ENCODE data around the gene CISH. TPM values are rescaled to one million over a fixed set of nuclear protein-coding genes. Genes with fewer than 3 reads are reported as not detected.

Gene CISH
- total and polyA plus RNA-seq, 9 of the 15 experiments (the other 6 are each of a cell fraction or from before 2014, with no cell fraction given), result 1.7 to 47.7 (median 18.3) TPM

GRCh38 chr3:50645378-50645777, 33.8 kb upstream of the CISH start:
- FAIRE-seq, result no peak
- Histone ChIP-seq H4K20me1 (replicated peaks; ENCODE audit: control insufficient read depth, insufficient read depth, low read length) (no peaks in the 10 kb centered on the region), H3K79me2 (ENCODE audit: control insufficient read depth, insufficient read depth, low read length) (no peaks in the 10 kb centered on the region), H3K27ac (ENCODE audit: extremely low read depth, low read depth, low read length) (no peak overlapping the region), H3K4me1 (replicated peaks in 1 of 2; ENCODE audit: control insufficient read depth in 2 of 2, insufficient read depth in 2 of 2, low read length in 2 of 2) (peaks cover 0 to 4% of the 10 kb centered on the region in 2 experiments; a peak in 2 of 5 replicates), H3K36me3 (ENCODE audit: control insufficient read depth, insufficient read depth, low read length) (peaks cover 66% of the 10 kb centered on the region; the same call in 2 of the 3 replicates), H3K9me1 (ENCODE audit: control insufficient read depth, insufficient read depth, low read length) (no peaks in the 10 kb centered on the region), H3K4me3 (no peak overlapping the region), H2AFZ (ENCODE audit: low read depth, low read length) (no peak overlapping the region), H3K9ac (ENCODE audit: insufficient read depth in 1 of 2, low read depth in 2 of 2, low read length in 2 of 2) (no peak overlapping the region), H3K27me3 (ENCODE audit: control insufficient read depth in 2 of 2, insufficient read depth in 2 of 2, low read length in 2 of 2) (no peaks in the 10 kb centered on the region), H3K9me3 (replicated peaks; ENCODE audit: control insufficient read depth, insufficient read depth, low read depth, low read length) (no peaks in the 10 kb centered on the region), H3K4me2 (ENCODE audit: insufficient read depth, low read length) (no peak overlapping the region)
- WGBS (ENCODE audit: insufficient coverage, low coverage, missing lambda C conversion rate), result 80% methylated on average over 1 of the region's 2 CpGs
- CTCF ChIA-PET (ENCODE audit: low intra/inter-chr PET ratio), result no interaction called here
- BruUV-seq (replicated peaks), result no TSS peak
- intact Hi-C loops (cut with micrococcal nuclease), result no loop called here
- no peak for DNase-seq (ENCODE audit: extremely low read depth in 1 of 4, low spot score in 3 of 4)
- in situ Hi-C loops (cut with MboI), result loop anchor here (25.0 kb wide), 1 partner anchor 1042 kb away; no protein-coding TSS in a partner anchor
- no peak for ATAC-seq
- POLR2A ChIA-PET, result no interaction called here
- TF ChIP-seq, protein P1, sequence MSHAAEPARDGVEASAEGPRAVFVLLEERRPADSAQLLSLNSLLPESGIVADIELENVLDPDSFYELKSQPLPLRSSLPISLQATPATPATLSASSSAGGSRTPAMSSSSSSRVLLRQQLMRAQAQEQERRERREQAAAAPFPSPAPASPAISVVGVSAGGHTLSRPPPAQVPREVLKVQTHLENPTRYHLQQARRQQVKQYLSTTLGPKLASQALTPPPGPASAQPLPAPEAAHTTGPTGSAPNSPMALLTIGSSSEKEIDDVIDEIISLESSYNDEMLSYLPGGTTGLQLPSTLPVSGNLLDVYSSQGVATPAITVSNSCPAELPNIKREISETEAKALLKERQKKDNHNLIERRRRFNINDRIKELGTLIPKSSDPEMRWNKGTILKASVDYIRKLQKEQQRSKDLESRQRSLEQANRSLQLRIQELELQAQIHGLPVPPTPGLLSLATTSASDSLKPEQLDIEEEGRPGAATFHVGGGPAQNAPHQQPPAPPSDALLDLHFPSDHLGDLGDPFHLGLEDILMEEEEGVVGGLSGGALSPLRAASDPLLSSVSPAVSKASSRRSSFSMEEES (CRISPR knock-in tag; IDR thresholded peaks at IDR 0.05), result peak; percentile 19; the same call in 1 of the 2 replicates
- no peak for TF ChIP-seq SMARCA5 (IDR thresholded peaks at IDR 0.05)

GRCh38 chr3:50644561-50644960, 33.0 kb upstream of the CISH start:
- POLR2A ChIA-PET, result interaction anchor here (0.7 kb wide), 1 partner anchor 75 kb away, joined by 3 read pairs; the partner anchor contains the start of gene HEMK1
- FAIRE-seq, result no peak
- Histone ChIP-seq H3K4me2 (ENCODE audit: insufficient read depth, low read length) (no peak overlapping the region), H3K9ac (ENCODE audit: insufficient read depth in 1 of 2, low read depth in 2 of 2, low read length in 2 of 2) (no peak overlapping the region), H3K27ac (ENCODE audit: extremely low read depth, low read depth, low read length) (no peak overlapping the region), H3K4me3 (no peak overlapping the region), H3K9me1 (ENCODE audit: control insufficient read depth, insufficient read depth, low read length) (no peaks in the 10 kb centered on the region), H3K79me2 (ENCODE audit: control insufficient read depth, insufficient read depth, low read length) (no peaks in the 10 kb centered on the region), H2AFZ (ENCODE audit: low read depth, low read length) (no peak overlapping the region), H3K27me3 (ENCODE audit: control insufficient read depth in 2 of 2, insufficient read depth in 2 of 2, low read length in 2 of 2) (no peaks in the 10 kb centered on the region), H3K9me3 (replicated peaks; ENCODE audit: control insufficient read depth, insufficient read depth, low read depth, low read length) (no peaks in the 10 kb centered on the region), H4K20me1 (replicated peaks; ENCODE audit: control insufficient read depth, insufficient read depth, low read length) (peaks cover 2% of the 10 kb centered on the region; the same call in 1 of the 2 replicates), H3K36me3 (ENCODE audit: control insufficient read depth, insufficient read depth, low read length) (peaks cover 69% of the 10 kb centered on the region; the same call in 2 of the 3 replicates), H3K4me1 (replicated peaks in 1 of 2; ENCODE audit: control insufficient read depth in 2 of 2, insufficient read depth in 2 of 2, low read length in 2 of 2) (peaks cover 0 to 4% of the 10 kb centered on the region in 2 experiments; a peak in 2 of 5 replicates)
- DNase-seq (ENCODE audit: extremely low read depth in 1 of 4, low spot score in 3 of 4), result no peak
- whole genome bisulfite sequencing (ENCODE audit: insufficient coverage, low coverage, missing lambda C conversion rate), result 77% methylated on average over 7 of the region's 7 CpGs
- CTCF ChIA-PET (ENCODE audit: low intra/inter-chr PET ratio), result no interaction called here
- ATAC-seq, result no peak
- intact Hi-C loops (cut with micrococcal nuclease) (no loop called here), in situ Hi-C loops (cut with MboI) (loop anchor here (25.0 kb wide), 1 partner anchor 1043 kb away; no protein-coding TSS in a partner anchor)
- BruUV-seq (replicated peaks), result no TSS peak
- no peak for TF ChIP-seq ETS2 (tag; IDR thresholded peaks at IDR 0.05; ENCODE audit: borderline replicate concordance, poor library complexity, severe bottlenecking)
- TF ChIP-seq PML (IDR thresholded peaks at IDR 0.05; ENCODE audit: low read length), result no peak
- TF ChIP-seq DPF2 (IDR thresholded peaks at IDR 0.05), result no peak
- TF ChIP-seq GABPA (tag; conservative IDR thresholded peaks at IDR 0.05; ENCODE audit: low read depth), result no peak
- no peak for TF ChIP-seq ILF3 (IDR thresholded peaks at IDR 0.05; ENCODE audit: borderline replicate concordance)
- no peak for TF ChIP-seq TCF15 (CRISPR knock-in tag; IDR thresholded peaks at IDR 0.05)
- TF ChIP-seq ZNF57 (CRISPR knock-in tag; IDR thresholded peaks at IDR 0.05), result no peak

Data from K562 (cell line).